Smooth muscle cell (in vitro differentiated cells): ENCODE results near the gene MYO5A. TPM values are rescaled to one million over a fixed set of nuclear protein-coding genes. Genes with fewer than 3 reads are reported as not detected.
A peak's percentile ranks its signal among the peaks of the same experiment; 100 is the strongest.

Experiments used
- DNase-seq: peaks from one replicate; lab custom pipeline; 2025; ENCODE audit not compliant: unreplicated experiment; lab: John Stamatoyannopoulos, UW
- H2AFZ ChIP-seq: fragments of 200-600 bp; sonication (generic); 2 replicates; pipeline ENCODE4 v1.6.0; 2016; ENCODE audit warnings: antibody characterized with exemption, low read depth, mild to moderate bottlenecking
- H3F3A ChIP-seq: fragments of 200-600 bp; sonication (generic); 2 replicates; pipeline ENCODE4 v1.6.0; 2017; ENCODE audit warnings: antibody characterized with exemption, low read depth
- H3K27ac ChIP-seq: fragments of 200-600 bp; sonication (generic); 2 replicates; pipeline ENCODE4 v1.5.1; 2016; ENCODE audit warnings: low read depth, mild to moderate bottlenecking
- H3K27me3 ChIP-seq: fragments of 200-600 bp; sonication (generic); 2 replicates; pipeline ENCODE4 v1.6.1; 2016; ENCODE audit warnings: low read depth, mild to moderate bottlenecking
- H3K36me3 ChIP-seq: fragments of 200-600 bp; sonication (generic); 2 replicates; pipeline ENCODE4 v1.5.1; 2016; ENCODE audit warnings: low read depth
- H3K4me1 ChIP-seq: fragments of 200-600 bp; sonication (generic); 2 replicates; pipeline ENCODE4 v1.5.1; 2016; ENCODE audit warnings: low read depth
- H3K4me2 ChIP-seq: fragments of 200-600 bp; sonication (generic); 2 replicates; pipeline ENCODE4 v1.6.0; 2016; ENCODE audit warnings: mild to moderate bottlenecking
- H3K4me3 ChIP-seq: fragments of 200-600 bp; sonication (generic); 2 replicates; pipeline ENCODE4 v1.5.1; 2016; ENCODE audit warnings: mild to moderate bottlenecking
- H3K79me2 ChIP-seq: fragments of 200-600 bp; sonication (generic); 2 replicates; pipeline ENCODE4 v1.6.0; 2016; ENCODE audit warnings: low read depth, mild to moderate bottlenecking
- H3K9ac ChIP-seq: fragments of 200-600 bp; sonication (generic); 2 replicates; pipeline ENCODE4 v1.6.0; 2016; ENCODE audit warnings: low read depth
- H3K9me3 ChIP-seq: fragments of 200-600 bp; sonication (generic); replicated peaks from 2 replicates; pipeline ENCODE4 v1.5.1; 2016; ENCODE audit warnings: low read depth
- H4K20me1 ChIP-seq: fragments of 200-600 bp; sonication (generic); 2 replicates; pipeline ENCODE4 v1.6.0; 2016; ENCODE audit warnings: low read depth
- CTCF ChIP-seq: fragments of 200-600 bp; sonication (generic); IDR thresholded peaks from 2 replicates; pipeline ENCODE4 v1.5.1; 2017; ENCODE audit warnings: borderline replicate concordance, mild to moderate bottlenecking, antibody characterized with exemption; ENCODE audit not compliant: insufficient read depth, poor library complexity, severe bottlenecking
- WGBS: methylation state at CpG from one replicate; pipeline ENCODE4 v1.1.7; 2016; ENCODE audit warnings: low lambda C conversion rate; 5-methylcytosine and 5-hydroxymethylcytosine counted together
- polyA plus RNA-seq: library from polyadenylated mRNA; unstranded; fragments of >200 nt; fragmentation: Nextera tagmentation; extraction: Ambion mirVana; gene quantifications from 2 replicates; pipeline ENCODE4 v1.2.1, GENCODE V29; 2016
- total RNA-seq: library from RNA; depleted of rRNA; stranded (reverse); fragments of >200 nt; gene quantifications from 2 replicates; pipeline ENCODE4 v1.2.3, GENCODE V29; 2014

The MYO5A gene
- total and polyA plus RNA-seq, 2 experiments from 2014 or later: 29.4 to 68.8 TPM

GRCh38 chr15:52262364-52262763, 266.3 kb downstream of the MYO5A start:
- Histone ChIP-seq H3K36me3 (no peaks in the 10 kb centered on the region), H3K27me3 (no peaks in the 10 kb centered on the region), H4K20me1 (no peaks in the 10 kb centered on the region), H3K4me1 (peaks cover 25% of the 10 kb centered on the region), H3K9ac (no peak overlapping the region), H3K79me2 (no peaks in the 10 kb centered on the region), H3K4me3 (no peak overlapping the region), H2AFZ (peak overlapping the region; percentile 40), H3K4me2 (peak overlapping the region; percentile 76), H3F3A (no peaks in the 10 kb centered on the region), H3K9me3 (no peaks in the 10 kb centered on the region), H3K27ac (peak overlapping the region; percentile 25)
- no peak for DNase-seq
- WGBS: 63% methylated on average over 5 of the region's 5 CpGs
- no peak for TF ChIP-seq CTCF

GRCh38 chr15:52261498-52262242, 267.0 kb downstream of the MYO5A start:
- Histone ChIP-seq H3F3A (no peaks in the 10 kb centered on the region), H3K4me1 (peaks cover 32% of the 10 kb centered on the region), H4K20me1 (no peaks in the 10 kb centered on the region), H3K27me3 (no peaks in the 10 kb centered on the region), H3K36me3 (no peaks in the 10 kb centered on the region), H3K27ac (peak overlapping the region; percentile 25), H2AFZ (no peak overlapping the region), H3K9me3 (no peaks in the 10 kb centered on the region), H3K9ac (peak overlapping the region; percentile 33), H3K4me2 (peak overlapping the region; percentile 76), H3K79me2 (no peaks in the 10 kb centered on the region), H3K4me3 (no peak overlapping the region)
- DNase-seq: no peak
- no peak for TF ChIP-seq CTCF
- 21% methylated on average over 8 of the region's 8 CpGs for WGBS

- Histone ChIP-seq H3K4me1 (peaks cover 35% of the 10 kb centered on the region), H3K36me3 (no peaks in the 10 kb centered on the region), H3K27ac (peak overlapping the region; percentile 1), H3K9me3 (no peaks in the 10 kb centered on the region), H4K20me1 (no peaks in the 10 kb centered on the region), H3F3A (no peaks in the 10 kb centered on the region), H3K79me2 (no peaks in the 10 kb centered on the region), H3K9ac (no peak overlapping the region), H3K4me3 (no peak overlapping the region), H2AFZ (no peak overlapping the region), H3K4me2 (no peak overlapping the region), H3K27me3 (no peaks in the 10 kb centered on the region)
- DNase-seq: no peak
- TF ChIP-seq CTCF: no peak
- WGBS: 94% methylated on average over 10 of the region's 10 CpGs
Observed at GRCh38 chr15:52261026-52261425, 267.7 kb downstream of the MYO5A start.

- H3K4me2 ChIP-seq: no peak overlapping the region
- no peaks in the 10 kb centered on the region for H4K20me1 ChIP-seq
- H3K27me3 ChIP-seq: no peaks in the 10 kb centered on the region
- no peaks in the 10 kb centered on the region for H3K9me3 ChIP-seq
- no peak for TF ChIP-seq CTCF
- no peak overlapping the region for H3K27ac ChIP-seq
- H3K4me3 ChIP-seq: no peak overlapping the region
- DNase-seq: no peak
- peaks cover 35% of the 10 kb centered on the region for H3K4me1 ChIP-seq
- H3K36me3 ChIP-seq: no peaks in the 10 kb centered on the region
- WGBS: 97% methylated on average over 4 of the region's 4 CpGs
- no peak overlapping the region for H3K9ac ChIP-seq
- H3F3A ChIP-seq: no peaks in the 10 kb centered on the region
- no peak overlapping the region for H2AFZ ChIP-seq
- H3K79me2 ChIP-seq: no peaks in the 10 kb centered on the region
Observed at GRCh38 chr15:52259503-52259902, 269.2 kb downstream of the MYO5A start.
